ENCODE data around the gene ARF6. TPM values are rescaled to one million over a fixed set of nuclear protein-coding genes. Genes with fewer than 3 reads are reported as not detected.

Gene ARF6
- total RNA-seq, 1 experiment from 2014 or later: 74.2 TPM

- CTCF ChIA-PET: interaction anchor here (0.7 to 2.2 kb wide), 12 partner anchors 9 to 264 kb away, joined by 3 to 24 read pairs (median 5); partner anchors contain the start of genes ARF6, DNAAF2 and VCPKMT
- BruUV-seq (replicated peaks): no TSS peak
- peak; percentile 84 for TF ChIP-seq CTCF (IDR thresholded peaks at IDR 0.05; ENCODE audit: unreplicated experiment)
- Mint-ChIP-seq H3K36me3 (ENCODE audit: insufficient read depth, unreplicated experiment) (peaks cover 42% of the 10 kb centered on the region), H3K9me3 (ENCODE audit: low read depth, unreplicated experiment) (no peaks in the 10 kb centered on the region), H3K27me3 (ENCODE audit: unreplicated experiment) (no peaks in the 10 kb centered on the region), H3K4me3 (ENCODE audit: low read depth, unreplicated experiment) (peak within 1 kb of the TSS; percentile 96), H3K4me1 (ENCODE audit: low read depth, unreplicated experiment) (peaks cover 25% of the 10 kb centered on the region), H3K27ac (ENCODE audit: unreplicated experiment) (peak within 1 kb of the TSS; percentile 97)
- DNase-seq: peak; percentile 86
- intact Hi-C loops (cut with micrococcal nuclease; ENCODE audit: unreplicated experiment): loop anchor here (2.0 kb wide), 1 partner anchor 252 kb away; no protein-coding TSS in a partner anchor
These were observed 40.4 kb upstream of the ARF6 start, which contains the start of gene NEMF for GRCh38 chr14:49852301-49853157. NEMF (minus strand) TSS chr14:49852788; CDS start chr14:49852753, 35 bp downstream.

- peak overlapping the region; percentile 97 for H3K27ac Mint-ChIP-seq (ENCODE audit: unreplicated experiment)
- peak overlapping the region; percentile 96 for H3K4me3 Mint-ChIP-seq (ENCODE audit: low read depth, unreplicated experiment)
- peaks cover 42% of the 10 kb centered on the region for H3K36me3 Mint-ChIP-seq (ENCODE audit: insufficient read depth, unreplicated experiment)
- BruUV-seq (replicated peaks): no TSS peak
- intact Hi-C loops (cut with micrococcal nuclease; ENCODE audit: unreplicated experiment): loop anchor here (2.0 kb wide), 1 partner anchor 252 kb away; no protein-coding TSS in a partner anchor
- no peak for DNase-seq
- no peaks in the 10 kb centered on the region for H3K9me3 Mint-ChIP-seq (ENCODE audit: low read depth, unreplicated experiment)
- CTCF ChIA-PET: interaction anchor here (0.9 to 2.2 kb wide), 14 partner anchors 9 to 256 kb away, joined by 3 to 24 read pairs (median 5); partner anchors contain the start of gene DNAAF2
- no peaks in the 10 kb centered on the region for H3K27me3 Mint-ChIP-seq (ENCODE audit: unreplicated experiment)
- H3K4me1 Mint-ChIP-seq (ENCODE audit: low read depth, unreplicated experiment): peaks cover 25% of the 10 kb centered on the region
- peak; percentile 21 for TF ChIP-seq CTCF (IDR thresholded peaks at IDR 0.05; ENCODE audit: unreplicated experiment)
These were observed 39.8 kb upstream of the ARF6 start for GRCh38 chr14:49853158-49853477.

- peak; percentile 47 for TF ChIP-seq CTCF (IDR thresholded peaks at IDR 0.05; ENCODE audit: unreplicated experiment)
- peak; percentile 84 for DNase-seq
- H3K27ac Mint-ChIP-seq (ENCODE audit: unreplicated experiment): no peak overlapping the region
- intact Hi-C loops (cut with micrococcal nuclease; ENCODE audit: unreplicated experiment): loop anchor here (2.0 kb wide), 1 partner anchor 251 kb away; no protein-coding TSS in a partner anchor
- CTCF ChIA-PET: interaction anchor here (0.6 to 2.2 kb wide), 12 partner anchors 9 to 255 kb away, joined by 3 to 14 read pairs (median 5); no protein-coding TSS in a partner anchor
- H3K36me3 Mint-ChIP-seq (ENCODE audit: insufficient read depth, unreplicated experiment): peaks cover 37% of the 10 kb centered on the region
- H3K4me3 Mint-ChIP-seq (ENCODE audit: low read depth, unreplicated experiment): peak overlapping the region; percentile 96
- no TSS peak for BruUV-seq (replicated peaks)
- no peaks in the 10 kb centered on the region for H3K27me3 Mint-ChIP-seq (ENCODE audit: unreplicated experiment)
- H3K4me1 Mint-ChIP-seq (ENCODE audit: low read depth, unreplicated experiment): peaks cover 25% of the 10 kb centered on the region
- no peaks in the 10 kb centered on the region for H3K9me3 Mint-ChIP-seq (ENCODE audit: low read depth, unreplicated experiment)
These were observed 39.1 kb upstream of the ARF6 start for GRCh38 chr14:49853572-49854375.

- peaks cover 5% of the 10 kb centered on the region for H3K27me3 Mint-ChIP-seq (ENCODE audit: unreplicated experiment)
- no TSS peak for BruUV-seq (replicated peaks)
- intact Hi-C loops (cut with micrococcal nuclease; ENCODE audit: unreplicated experiment): no loop called here
- DNase-seq: no peak
- no peak for TF ChIP-seq CTCF (IDR thresholded peaks at IDR 0.05; ENCODE audit: unreplicated experiment)
- H3K9me3 Mint-ChIP-seq (ENCODE audit: low read depth, unreplicated experiment): no peaks in the 10 kb centered on the region
- H3K4me1 Mint-ChIP-seq (ENCODE audit: low read depth, unreplicated experiment): peaks cover 24% of the 10 kb centered on the region
- H3K36me3 Mint-ChIP-seq (ENCODE audit: insufficient read depth, unreplicated experiment): peaks cover 9% of the 10 kb centered on the region
- H3K27ac Mint-ChIP-seq (ENCODE audit: unreplicated experiment): no peak overlapping the region
- H3K4me3 Mint-ChIP-seq (ENCODE audit: low read depth, unreplicated experiment): no peak overlapping the region
- CTCF ChIA-PET: interaction anchor here (0.7 kb wide), 1 partner anchor 84 kb away, joined by 9 read pairs; no protein-coding TSS in a partner anchor
These were observed 35.4 kb upstream of the ARF6 start for GRCh38 chr14:49857427-49858003.

Data from Calu3 (cell line).